22Rv1 (cell line): ENCODE data around the gene DNAH1.

Source experiments
- H3K27ac ChIP-seq: fragments of 450-650 bp; 2 replicates; pipeline ENCODE4 v1.5.1; 2017
- CTCF ChIP-seq: fragments of 450-650 bp; IDR thresholded peaks from 2 replicates; pipeline ENCODE4 v1.5.1; 2017; ENCODE audit warnings: mild to moderate bottlenecking
- ZFX ChIP-seq: fragments of 450-650 bp; IDR thresholded peaks from 2 replicates; pipeline ENCODE4 v1.6.1; 2017; ENCODE audit warnings: antibody characterized with exemption, borderline replicate concordance

The DNAH1 gene

GRCh38 chr3:52299247-52299878 lies 16.8 kb upstream of the DNAH1 start:
- no peak overlapping the region for H3K27ac ChIP-seq
- TF ChIP-seq CTCF: no peak
- no peak for TF ChIP-seq ZFX

- no peak for TF ChIP-seq CTCF
- no peak for TF ChIP-seq ZFX
- H3K27ac ChIP-seq: no peak overlapping the region
Observed at GRCh38 chr3:52299879-52300611, 16.1 kb upstream of the DNAH1 start.

DNA sequence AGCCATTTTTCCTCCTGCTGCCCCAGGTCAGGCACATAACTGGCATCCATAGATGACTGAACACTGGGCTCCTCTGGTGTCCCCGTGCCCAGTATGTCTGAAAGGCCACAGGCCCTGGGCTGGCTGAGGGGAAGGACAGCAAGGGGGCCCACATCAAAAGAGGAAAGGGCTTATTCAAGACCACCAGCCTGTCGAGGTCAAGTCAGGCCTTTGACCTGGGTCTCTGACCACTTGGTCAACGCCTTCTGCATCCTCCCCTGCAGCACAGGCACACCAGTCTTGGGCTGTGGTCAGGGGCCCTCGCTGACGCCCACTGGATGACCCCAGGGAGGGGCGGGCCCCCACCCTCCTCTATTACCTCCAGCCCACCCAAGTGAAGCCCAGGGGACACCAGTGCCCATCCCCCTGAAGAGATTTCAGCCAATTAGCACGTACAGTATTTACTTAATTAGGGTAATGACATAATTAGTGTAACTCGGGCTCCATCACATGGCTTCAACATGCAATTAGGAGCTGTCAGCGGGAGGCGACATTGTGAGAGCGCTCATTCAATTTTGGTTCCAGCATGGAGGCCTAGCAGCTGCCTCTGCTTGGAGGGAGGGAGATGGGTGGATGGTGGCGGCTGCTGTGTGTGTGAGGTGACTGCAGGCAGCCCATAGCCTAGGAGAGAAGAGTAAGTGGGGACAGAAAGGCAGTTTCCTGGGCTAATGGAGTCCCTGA lies 13.5 kb upstream of the DNAH1 start:
- TF ChIP-seq CTCF (no peak), ZFX (no peak)
- no peak overlapping the region for H3K27ac ChIP-seq

DNA sequence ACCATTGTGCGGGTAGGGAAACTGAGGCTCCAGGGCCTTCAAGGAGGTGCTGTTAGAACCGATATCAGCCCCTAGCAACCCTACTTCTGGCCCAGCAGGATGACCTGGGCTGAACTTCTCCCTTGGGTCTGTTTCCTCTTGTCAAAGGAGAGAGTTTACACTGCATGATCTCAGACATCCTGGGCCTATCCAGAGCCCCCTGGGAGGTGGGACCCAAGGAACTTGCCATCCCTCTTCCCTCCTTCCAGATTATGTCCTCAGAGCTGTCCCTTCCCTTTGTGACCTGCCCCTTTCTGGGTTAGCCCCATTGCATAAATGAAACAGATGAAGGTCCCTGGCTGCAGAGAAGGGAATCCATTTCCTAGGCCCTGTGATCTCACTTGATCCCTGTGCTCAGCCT lies 12.3 kb upstream of the DNAH1 start:
- no peak overlapping the region for H3K27ac ChIP-seq
- no peak for TF ChIP-seq ZFX
- no peak for TF ChIP-seq CTCF

DNA sequence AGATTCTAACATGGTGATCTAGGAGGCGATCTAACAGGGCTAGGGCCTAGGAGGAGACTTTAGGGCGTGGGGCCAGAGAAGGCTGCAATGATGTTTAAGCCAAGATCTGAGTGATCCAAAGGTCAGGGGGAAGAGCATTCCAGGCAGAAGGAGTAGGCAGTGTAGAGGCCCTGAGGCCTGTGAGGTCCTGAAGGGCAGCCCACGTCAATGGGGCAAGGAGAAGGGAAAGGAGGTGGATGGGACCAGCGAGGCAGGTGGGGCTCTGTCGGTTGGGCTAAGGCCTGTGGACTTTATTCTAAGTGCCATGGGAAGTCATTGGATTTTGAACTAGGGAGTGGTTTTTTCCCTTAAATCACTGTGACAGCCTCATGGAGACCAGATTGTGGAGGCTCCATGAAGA lies 10.2 kb upstream of the DNAH1 start:
- TF ChIP-seq ZFX: no peak
- TF ChIP-seq CTCF: no peak
- no peak overlapping the region for H3K27ac ChIP-seq

DNA sequence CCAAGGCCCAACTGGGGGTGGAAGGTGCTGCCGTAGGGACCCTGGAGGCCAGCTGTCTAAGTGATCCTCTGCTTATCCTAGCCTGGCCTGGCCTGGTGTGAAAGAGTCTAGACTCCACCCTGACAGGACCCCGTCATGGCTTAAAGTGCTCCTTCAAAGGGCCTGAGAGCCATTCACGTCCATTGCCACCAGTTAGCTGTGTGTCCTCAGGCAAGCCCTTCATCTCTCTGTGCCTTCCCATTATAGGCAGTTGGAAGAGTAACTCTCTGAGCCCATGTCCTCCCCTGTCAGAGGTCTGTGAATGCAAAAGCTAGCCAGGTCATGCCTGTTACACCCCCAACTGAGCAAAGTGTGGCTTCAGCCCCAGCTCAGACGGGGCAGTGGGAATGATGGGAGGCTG lies 9.1 kb upstream of the DNAH1 start:
- H3K27ac ChIP-seq: no peak overlapping the region
- no peak for TF ChIP-seq ZFX

DNA sequence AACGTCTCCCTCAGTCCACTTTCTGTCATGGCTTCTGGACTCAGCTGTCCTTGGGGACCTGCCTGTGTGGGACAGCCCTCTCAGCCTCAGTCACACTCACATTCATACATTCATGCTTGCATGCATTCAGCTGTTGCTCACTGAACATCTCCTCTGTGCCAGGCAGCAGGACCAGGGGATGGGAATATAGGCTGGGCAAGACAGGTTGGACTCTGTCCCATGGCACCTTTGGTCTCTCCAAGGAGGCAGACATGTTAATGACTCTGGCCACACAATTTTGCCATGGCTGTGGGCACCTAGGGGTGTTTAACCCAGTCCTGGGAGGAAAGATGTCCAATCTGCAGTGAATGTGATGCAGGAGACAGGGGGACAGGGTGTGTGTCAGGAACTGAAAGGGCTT lies 7.8 kb upstream of the DNAH1 start:
- no peak overlapping the region for H3K27ac ChIP-seq
- no peak for TF ChIP-seq ZFX

DNA sequence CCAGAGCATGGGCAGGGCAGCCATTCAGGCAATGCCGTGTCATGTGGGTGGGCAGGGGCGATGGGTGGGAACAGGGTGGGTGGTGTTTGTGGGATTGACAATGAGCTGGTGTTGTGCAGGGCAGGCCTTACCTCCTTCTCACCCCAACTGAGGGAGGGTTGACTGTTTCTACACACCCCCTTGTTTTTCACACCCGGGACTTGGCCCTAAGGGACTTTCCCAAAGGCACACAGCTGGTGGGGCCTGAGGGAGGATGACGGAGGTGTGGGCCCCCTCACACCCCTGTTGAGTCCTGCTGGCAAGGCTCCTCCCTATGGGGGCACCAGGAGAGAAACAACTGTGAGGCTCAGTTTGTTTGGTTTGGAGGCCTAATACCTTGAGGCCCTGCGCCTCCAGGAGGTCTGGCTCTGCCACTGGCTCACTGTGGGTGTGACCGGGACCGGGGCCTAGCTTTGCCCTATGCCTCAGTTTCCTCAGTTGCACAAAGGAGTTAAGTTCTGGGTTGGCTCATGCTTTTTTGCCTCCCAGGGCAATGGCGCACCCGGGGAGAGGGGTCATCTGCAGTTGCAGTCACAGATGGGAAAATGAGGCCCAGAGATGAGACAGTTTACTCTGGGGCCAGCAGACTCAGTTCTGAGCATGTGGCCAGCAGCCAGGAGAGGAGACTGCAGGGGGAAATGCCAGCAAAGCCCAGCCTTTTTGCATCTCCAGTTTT lies 5.1 kb upstream of the DNAH1 start:
- no peak overlapping the region for H3K27ac ChIP-seq
- TF ChIP-seq ZFX (no peak), CTCF (no peak)
